ENCODE data around the gene DYRK2. TPM values are rescaled to one million over a fixed set of nuclear protein-coding genes. Genes with fewer than 3 reads are reported as not detected.

The DYRK2 gene
- total and polyA plus RNA-seq, 10 of the 15 experiments (the other 5 are each of a cell fraction or from before 2014, with no cell fraction given): 3.1 to 35.9 (median 12.2) TPM

GRCh38 chr12:67691220-67691619 is 42.7 kb downstream of the DYRK2 start:
- no peak for DNase-seq (ENCODE audit: low read depth, low spot score)
- in situ Hi-C loops (cut with MboI) (no loop called here), intact Hi-C loops (cut with micrococcal nuclease; ENCODE audit: unreplicated experiment) (no loop called here)
- H2AFZ ChIP-seq (ENCODE audit: control insufficient read depth, low read depth, low read length): no peak overlapping the region
- no peaks in the 10 kb centered on the region for H4K20me1 ChIP-seq (ENCODE audit: control insufficient read depth, insufficient read depth)
- H3K9ac ChIP-seq (ENCODE audit: control insufficient read depth, insufficient read depth, low read length): no peak overlapping the region
- no peak overlapping the region for H3K27ac ChIP-seq (ENCODE audit: control insufficient read depth, insufficient read depth)
- ChIA-PET SMC1A (ENCODE audit: uncharacterized antibody, unreplicated experiment) (no interaction called here), CTCF (interaction anchor here (0.9 kb wide), 1 partner anchor 250 kb away, joined by 3 read pairs; no protein-coding TSS in a partner anchor), POLR2A (no interaction called here), RAD21 (ENCODE audit: unreplicated experiment) (no interaction called here)
- no peak for FAIRE-seq
- no peaks in the 10 kb centered on the region for H3K9me3 ChIP-seq (replicated peaks; ENCODE audit: control insufficient read depth, insufficient read depth, low read length)
- no peak overlapping the region for H3K4me2 ChIP-seq (ENCODE audit: control insufficient read depth, insufficient read depth)
- H3K79me2 ChIP-seq (ENCODE audit: control insufficient read depth, insufficient read depth, low read length): no peaks in the 10 kb centered on the region
- ATAC-seq: no peak
- no peak overlapping the region for H3K4me3 ChIP-seq
- H3K4me1 ChIP-seq (ENCODE audit: control insufficient read depth, insufficient read depth, low read length): peaks cover 5% of the 10 kb centered on the region; the same call in 1 of the 2 replicates
- H3K36me3 ChIP-seq (ENCODE audit: control insufficient read depth in 2 of 2, insufficient read depth in 2 of 2, low read length in 1 of 2): no peaks in the 10 kb centered on the region
- 95% methylated on average over 5 of the region's 5 CpGs for WGBS (ENCODE audit: insufficient coverage, insufficient replicate concordance, low lambda C conversion rate, missing lambda C conversion rate)
- no peaks in the 10 kb centered on the region for H3K27me3 ChIP-seq (replicated peaks in 1 of 2; ENCODE audit: control insufficient read depth in 2 of 2, insufficient read depth in 2 of 2, low read length in 1 of 2)
- BruUV-seq (replicated peaks): no TSS peak
- no peak for TF ChIP-seq RAD51 (IDR thresholded peaks at IDR 0.05)
- TF ChIP-seq ZZZ3 (IDR thresholded peaks at IDR 0.05; ENCODE audit: control insufficient read depth, insufficient read length, low read depth): no peak
- no peak for TF ChIP-seq CREM (IDR thresholded peaks at IDR 0.05; ENCODE audit: low read depth)
- TF ChIP-seq YY1 (IDR thresholded peaks at IDR 0.05; ENCODE audit: low read depth, low read length): no peak
- TF ChIP-seq POLR2AphosphoS5 (IDR thresholded peaks at IDR 0.05; ENCODE audit: low read length): no peak
- no peak for TF ChIP-seq SUPT20H (IDR thresholded peaks at IDR 0.05; ENCODE audit: borderline replicate concordance, control insufficient read depth, low read depth, low read length)
- no peak for TF ChIP-seq SPI1 (IDR thresholded peaks at IDR 0.05; ENCODE audit: borderline replicate concordance, insufficient read depth, low read depth, low read length)
- TF ChIP-seq TCF12 (IDR thresholded peaks at IDR 0.05; ENCODE audit: low read depth, low read length): no peak
- TF ChIP-seq PKNOX1 (IDR thresholded peaks at IDR 0.05): no peak
- TF ChIP-seq PML (IDR thresholded peaks at IDR 0.05; ENCODE audit: low read length): no peak
- no peak for TF ChIP-seq IRF3 (IDR thresholded peaks at IDR 0.05)
- TF ChIP-seq ATF7 (IDR thresholded peaks at IDR 0.05; ENCODE audit: low read depth): no peak
- TF ChIP-seq PAX5 (IDR thresholded peaks at IDR 0.05; ENCODE audit: borderline replicate concordance, low read depth, low read length): no peak
- no peak for TF ChIP-seq SREBF1 (IDR thresholded peaks at IDR 0.05; ENCODE audit: low read length)
- no peak for TF ChIP-seq ZNF687 (IDR thresholded peaks at IDR 0.05)
- no peak for TF ChIP-seq RFX5 (IDR thresholded peaks at IDR 0.05; ENCODE audit: low read depth, low read length)
- TF ChIP-seq POLR2A (IDR thresholded peaks at IDR 0.05; ENCODE audit: low read depth, low read length): no peak
- TF ChIP-seq CEBPZ (IDR thresholded peaks at IDR 0.05; ENCODE audit: low read depth, low read length): no peak
